Neural progenitor cell (in vitro differentiated cells): ENCODE data around the gene RPS6KB2.

Experiments
- EZH2phosphoT487 ChIP-seq: fragments of 200-600 bp; sonication (generic); IDR thresholded peaks from 2 replicates; pipeline ENCODE4 v1.6.1; 2017; ENCODE audit warnings: antibody characterized with exemption
- TF ChIP-seq, protein P1 (sequence below): fragments of 200-600 bp; sonication (generic); IDR thresholded peaks from 2 replicates; pipeline ENCODE4 v1.5.1; 2017; ENCODE audit warnings: antibody characterized with exemption, mild to moderate bottlenecking

DNA sequence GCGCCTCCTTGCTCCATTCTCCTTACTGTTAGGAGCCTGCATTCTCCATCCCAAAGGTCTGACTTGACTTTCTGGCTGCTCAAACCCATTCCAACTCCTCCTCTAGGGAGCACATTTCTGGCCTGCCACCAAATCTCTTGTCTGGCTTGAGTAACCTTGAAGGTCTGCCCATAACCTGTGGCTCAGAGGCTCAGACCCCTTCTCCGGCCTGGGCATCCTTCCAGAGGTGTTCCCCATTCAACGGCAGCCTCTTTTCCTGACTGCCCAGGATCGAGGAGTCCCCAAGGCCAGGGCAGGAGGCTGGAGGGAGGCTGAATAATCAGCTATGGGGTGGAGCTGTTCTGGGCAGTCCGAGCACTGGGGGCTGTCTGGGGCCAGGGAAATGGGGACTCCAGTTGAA is 34.3 kb upstream of the RPS6KB2 start:
- TF ChIP-seq, protein P1, sequence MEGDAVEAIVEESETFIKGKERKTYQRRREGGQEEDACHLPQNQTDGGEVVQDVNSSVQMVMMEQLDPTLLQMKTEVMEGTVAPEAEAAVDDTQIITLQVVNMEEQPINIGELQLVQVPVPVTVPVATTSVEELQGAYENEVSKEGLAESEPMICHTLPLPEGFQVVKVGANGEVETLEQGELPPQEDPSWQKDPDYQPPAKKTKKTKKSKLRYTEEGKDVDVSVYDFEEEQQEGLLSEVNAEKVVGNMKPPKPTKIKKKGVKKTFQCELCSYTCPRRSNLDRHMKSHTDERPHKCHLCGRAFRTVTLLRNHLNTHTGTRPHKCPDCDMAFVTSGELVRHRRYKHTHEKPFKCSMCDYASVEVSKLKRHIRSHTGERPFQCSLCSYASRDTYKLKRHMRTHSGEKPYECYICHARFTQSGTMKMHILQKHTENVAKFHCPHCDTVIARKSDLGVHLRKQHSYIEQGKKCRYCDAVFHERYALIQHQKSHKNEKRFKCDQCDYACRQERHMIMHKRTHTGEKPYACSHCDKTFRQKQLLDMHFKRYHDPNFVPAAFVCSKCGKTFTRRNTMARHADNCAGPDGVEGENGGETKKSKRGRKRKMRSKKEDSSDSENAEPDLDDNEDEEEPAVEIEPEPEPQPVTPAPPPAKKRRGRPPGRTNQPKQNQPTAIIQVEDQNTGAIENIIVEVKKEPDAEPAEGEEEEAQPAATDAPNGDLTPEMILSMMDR, result no peak
- no peak for TF ChIP-seq EZH2phosphoT487
